Keratinocyte (primary cell): Measurements from ENCODE around the gene APBB2. TPM values are rescaled to one million over a fixed set of nuclear protein-coding genes. Genes with fewer than 3 reads are reported as not detected.
"Not testable (repeated sequence)": the region's sequence is repeated elsewhere in the genome, so short reads cannot be mapped to it uniquely, and the experiment has no call there.

ENCODE experiments used
- DNase-seq: peaks from one replicate; pipeline ENCODE4 v3.0.0-alpha.2; 2011; ENCODE audit warnings: low read depth, missing footprints, low spot score
- FAIRE-seq: peaks from 2 replicates; lab custom pipeline; 2011; peaks lifted over from hg19 to GRCh38; lab: Jason Lieb, UNC
- H2AFZ ChIP-seq: 2 replicates; pipeline ENCODE4 v1.6.0; 2012; ENCODE audit warnings: low read length, control low read depth, inconsistent platforms; ENCODE audit not compliant: control insufficient read depth
- H3K27ac ChIP-seq: 2 replicates; pipeline ENCODE4 v1.5.1; 2011; ENCODE audit warnings: low read length; ENCODE audit not compliant: control insufficient read depth, insufficient read depth
- H3K27me3 ChIP-seq: 3 replicates; pipeline ENCODE4 v1.6.0; 2011; ENCODE audit warnings: low read length; ENCODE audit not compliant: control insufficient read depth, insufficient read depth; ENCODE audit errors: extremely low read depth
- H3K36me3 ChIP-seq, 2 experiments: 2 replicates in 1 of 2; 3 replicates in 1 of 2; pipeline ENCODE4 v1.5.1; 2011; ENCODE audit warnings: low read length in 2 of 2, mild to moderate bottlenecking in 1 of 2; ENCODE audit not compliant: control insufficient read depth in 2 of 2, insufficient read depth in 2 of 2; ENCODE audit errors: extremely low read depth in 1 of 2
- H3K4me1 ChIP-seq: 3 replicates; pipeline ENCODE4 v1.5.1; 2011; ENCODE audit warnings: low read length; ENCODE audit not compliant: control insufficient read depth, insufficient read depth; ENCODE audit errors: extremely low read depth
- H3K4me2 ChIP-seq: 3 replicates; pipeline ENCODE4 v1.6.0; 2011; ENCODE audit warnings: low read depth, low read length; ENCODE audit not compliant: control insufficient read depth, insufficient read depth; ENCODE audit errors: extremely low read depth
- H3K4me3 ChIP-seq, 3 experiments: fragments of 200-600 bp in 1 of 3; sonication (generic) in 1 of 3; 2 replicates in 2 of 3; 3 replicates in 1 of 3; pipeline ENCODE4 v1.5.1; 2011 to 2016; ENCODE audit warnings: low read length in 3 of 3, mild to moderate bottlenecking in 3 of 3, control low read depth in 2 of 3, inconsistent platforms in 1 of 3, low read depth in 1 of 3, mixed read lengths in 1 of 3, mixed run types in 1 of 3, moderate library complexity in 1 of 3; ENCODE audit not compliant: control insufficient read depth in 2 of 3, insufficient read depth in 2 of 3; ENCODE audit errors: extremely low read depth in 1 of 3
- H3K79me2 ChIP-seq: 2 replicates; pipeline ENCODE4 v1.6.0; 2012; ENCODE audit warnings: low read length; ENCODE audit not compliant: control insufficient read depth, insufficient read depth
- H3K9ac ChIP-seq: 3 replicates; pipeline ENCODE4 v1.6.0; 2011; ENCODE audit warnings: low read length; ENCODE audit not compliant: control insufficient read depth, insufficient read depth; ENCODE audit errors: extremely low read depth
- H3K9me1 ChIP-seq: 3 replicates; pipeline ENCODE4 v1.6.0; 2011; ENCODE audit warnings: low read length; ENCODE audit not compliant: control insufficient read depth, insufficient read depth; ENCODE audit errors: extremely low read depth
- H3K9me3 ChIP-seq: 2 replicates; pipeline ENCODE4 v1.5.1; 2012; ENCODE audit warnings: low read depth, low read length; ENCODE audit not compliant: control insufficient read depth
- H4K20me1 ChIP-seq: 3 replicates; pipeline ENCODE4 v1.6.0; 2011; ENCODE audit warnings: low read length; ENCODE audit not compliant: control insufficient read depth, insufficient read depth; ENCODE audit errors: extremely low read depth
- CTCF ChIP-seq, 3 experiments: IDR thresholded peaks in 1 of 3; conservative IDR thresholded peaks in 1 of 3; optimal IDR thresholded peaks in 1 of 3; 2 replicates in 2 of 3; 3 replicates in 1 of 3; pipeline versions ENCODE3 to v1.5.1; 2011; ENCODE audit warnings: low read length in 3 of 3, mild to moderate bottlenecking in 3 of 3, moderate library complexity in 2 of 3, control low read depth in 1 of 3, inconsistent platforms in 1 of 3; ENCODE audit not compliant: insufficient read depth in 2 of 3; ENCODE audit errors: extremely low read depth in 1 of 3
- dilution Hi-C: fragments of 300-500 bp; cut with MboI; formaldehyde crosslinking; loops from one replicate; pipeline ENCODE4 v1.7.0; 2020; ENCODE audit warnings: low sequenced_read_pairs; ENCODE audit not compliant: extremely low pct_ligation_motif_present
- polyA plus RNA-seq, 5 experiments: library from polyadenylated mRNA; depleted of rRNA in 3 of 5; stranded (reverse) in 3 of 5; stranded (forward) in 1 of 5; unstranded in 1 of 5; fragments of >200 nt; gene quantifications; 1 replicate in 1 of 5; 2 replicates in 3 of 5; 3 replicates in 1 of 5; pipeline versions ENCODE4 v1.2.1 to v1.2.3, GENCODE V29; 2011 to 2012; ENCODE audit warnings: missing spikeins in 2 of 5, low read depth in 1 of 5, low replicate concordance in 1 of 5

Gene APBB2
- polyA plus RNA-seq, 1 donor (not counting 4 experiments of a cell fraction or from before 2014, with no cell fraction given), result 57.3 TPM

- DNase-seq (no peak), FAIRE-seq (no peak)
- TF ChIP-seq CTCF (optimal IDR thresholded peaks at IDR 0.05 in 1 of 3, IDR thresholded peaks at IDR 0.05 in 1 of 3, conservative IDR thresholded peaks at IDR 0.05 in 1 of 3; ENCODE audit: extremely low read depth in 1 of 3, insufficient read depth in 2 of 3, low read length in 3 of 3), result no peak
- Histone ChIP-seq H3K9ac (no peak overlapping the region), H3K36me3 (peaks cover 7 to 10% of the 10 kb centered on the region in 2 experiments), H3K79me2 (peaks cover 24% of the 10 kb centered on the region), H3K9me1 (no peaks in the 10 kb centered on the region), H3K4me2 (no peak overlapping the region), H2AFZ (no peak overlapping the region), H3K27ac (no peak overlapping the region), H3K27me3 (no peaks in the 10 kb centered on the region), H3K4me1 (no peaks in the 10 kb centered on the region), H3K4me3 (no peak overlapping the region), H3K9me3 (no peaks in the 10 kb centered on the region), H4K20me1 (no peaks in the 10 kb centered on the region)
- dilution Hi-C loops, result no loop called here
Measured at GRCh38 chr4:41060352-41061334, 153.7 kb downstream of the APBB2 start.

GRCh38 chr4:41059411-41059810, 154.9 kb downstream of the APBB2 start:
- H3K79me2 ChIP-seq, result peaks cover 32% of the 10 kb centered on the region
- H3K4me3 ChIP-seq, H3K27ac ChIP-seq, H3K9me3 ChIP-seq, H3K9me1 ChIP-seq, H4K20me1 ChIP-seq, H3K4me2 ChIP-seq, H3K36me3 ChIP-seq, H3K4me1 ChIP-seq, H3K9ac ChIP-seq, dilution Hi-C loops, FAIRE-seq, H2AFZ ChIP-seq, DNase-seq, H3K27me3 ChIP-seq: not testable (repeated sequence)
